Measurements from ENCODE around the gene ARHGEF37. TPM values are rescaled to one million over a fixed set of nuclear protein-coding genes. Genes with fewer than 3 reads are reported as not detected.

ARHGEF37 gene
- total and polyA plus RNA-seq, 2 of the 8 experiments (the other 6 are each of a cell fraction or from before 2014, with no cell fraction given), result 0.21 to 0.48 TPM

DNA sequence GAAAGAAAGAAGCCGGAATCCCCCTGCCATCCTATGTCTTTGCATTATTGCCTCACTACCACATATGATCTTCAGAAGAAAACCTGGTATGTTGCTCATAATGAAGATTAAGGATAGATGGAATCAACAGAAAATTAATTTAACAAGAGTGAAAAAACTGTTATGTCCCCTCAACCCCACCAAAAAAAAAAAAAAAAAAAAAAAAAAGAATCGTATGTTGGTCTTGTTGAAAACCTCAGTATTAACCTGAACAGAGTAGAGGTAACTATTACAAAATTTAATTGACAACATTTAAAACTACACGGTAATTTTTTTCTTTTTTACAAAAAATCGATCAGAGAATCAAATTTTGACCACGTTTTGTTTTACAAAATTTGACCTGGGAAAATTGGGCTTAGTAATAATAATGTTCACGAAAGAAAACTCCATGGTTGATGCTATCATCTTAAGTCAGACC is 29.2 kb upstream of the ARHGEF37 start:
- Histone ChIP-seq H2BK12ac (ENCODE audit: low read depth, low read length) (no peak overlapping the region), H2BK5ac (ENCODE audit: low read depth, low read length) (0 out of 2 replicates have a peak overlapping the region, but pooled peaks have one; percentile 91), H4K91ac (replicated peaks; ENCODE audit: insufficient read length, low read length) (no peak overlapping the region), H3K14ac (ENCODE audit: insufficient read length) (no peak overlapping the region), H3K79me2 (ENCODE audit: control insufficient read depth in 1 of 2, insufficient read depth in 2 of 2, low read length in 2 of 2) (peaks cover 36 to 41% of the 10 kb centered on the region in 2 experiments), H4K5ac (ENCODE audit: insufficient read length, low read depth, low read length) (no peak overlapping the region), H2AK5ac (ENCODE audit: low read depth, low read length) (no peak overlapping the region), H3K4ac (replicated peaks; ENCODE audit: insufficient read length, low read depth, low read length) (no peak overlapping the region), H3K23ac (ENCODE audit: insufficient read length) (no peak overlapping the region), H2BK15ac (ENCODE audit: low read length) (no peak overlapping the region), H3K56ac (replicated peaks; ENCODE audit: insufficient read length, low read depth, low read length) (no peak overlapping the region), H2BK20ac (ENCODE audit: low read length) (no peak overlapping the region), H4K8ac (ENCODE audit: extremely low read depth, insufficient read depth, low read length) (no peak overlapping the region), H3K79me1 (ENCODE audit: low read depth, low read length) (no peaks in the 10 kb centered on the region), H4K20me1 (replicated peaks in 1 of 2; ENCODE audit: control insufficient read depth in 1 of 2, insufficient read depth in 2 of 2, low read length in 2 of 2) (no peaks in the 10 kb centered on the region), H3K4me1 (replicated peaks in 1 of 4; ENCODE audit: control insufficient read depth in 3 of 4, insufficient read depth in 4 of 4, low read length in 3 of 4) (peaks cover 0 to 4% (median 1%) of the 10 kb centered on the region in 4 experiments; a peak in 3 of 7 replicates), H3K4me3 (ENCODE audit: extremely low read depth in 1 of 4, insufficient read depth in 2 of 4, low read depth in 3 of 4, low read length in 4 of 4) (peak overlapping the region; percentile 97 to 100 (median 99)), H3K9ac (replicated peaks in 1 of 4; ENCODE audit: extremely low read depth in 1 of 4, low read depth in 3 of 4, low read length in 3 of 4) (peak overlapping the region in 3 of 4 experiments; percentile 65 to 94 (median 92); a peak in 4 of 7 replicates), H3K18ac (ENCODE audit: extremely low read depth, low read length) (peak overlapping the region; percentile 80; the same call in 1 of the 2 replicates), H2BK120ac (replicated peaks; ENCODE audit: low read depth, low read length) (no peak overlapping the region), H3K23me2 (ENCODE audit: low read depth, low read length) (peaks cover 11% of the 10 kb centered on the region; the same call in 1 of the 2 replicates), H3K9me3 (ENCODE audit: insufficient read depth in 2 of 2, low read depth in 1 of 2, low read length in 1 of 2) (no peaks in the 10 kb centered on the region), H2AFZ (ENCODE audit: low read length) (no peak overlapping the region), H3K4me2 (ENCODE audit: insufficient read depth in 1 of 2, low read depth in 2 of 2, low read length in 2 of 2) (peak overlapping the region; percentile 80 to 96), H3K36me3 (ENCODE audit: control insufficient read depth in 2 of 4, insufficient read depth in 4 of 4, low read length in 3 of 4) (peaks cover 0 to 31% (median 5%) of the 10 kb centered on the region in 4 experiments; a peak in 3 of 8 replicates), H3K27me3 (replicated peaks in 1 of 4; ENCODE audit: control insufficient read depth in 3 of 4, extremely low read depth in 1 of 4, insufficient read depth in 3 of 4, low read length in 3 of 4) (no peaks in the 10 kb centered on the region), H3K27ac (ENCODE audit: low read depth, low read length) (peak overlapping the region; percentile 74; the same call in 1 of the 2 replicates)
- POLR2A ChIA-PET (ENCODE audit: partially characterized antibody), result interaction anchor here (0.8 to 11.0 kb wide), 12 partner anchors 10 to 194 kb away, joined by 3 to 65 read pairs (median 4); no protein-coding TSS in a partner anchor
- FAIRE-seq, result no peak
- WGBS, 2 experiments (ENCODE audit: extremely low coverage in 1 of 2, insufficient coverage in 1 of 2, insufficient read length in 1 of 2, insufficient replicate concordance in 2 of 2, low coverage in 1 of 2, low lambda C conversion rate in 2 of 2, missing lambda C conversion rate in 1 of 2), result 26% methylated on average over 5 of the region's 6 CpGs; no CpG with 5 or more reads in 1 of the 2 experiments
- TF ChIP-seq POLR2AphosphoS5 (IDR thresholded peaks at IDR 0.05; ENCODE audit: low read depth, low read length) (no peak), CREB1 (IDR thresholded peaks at IDR 0.05) (no peak), CHD1 (IDR thresholded peaks at IDR 0.05; ENCODE audit: low read depth, low read length) (no peak), HDAC2 (IDR thresholded peaks at IDR 0.05; ENCODE audit: borderline replicate concordance in 1 of 2, low read depth in 2 of 2, low read length in 2 of 2) (no peak), SP1 (IDR thresholded peaks at IDR 0.05; ENCODE audit: low read depth, low read length) (no peak)
- CTCF ChIA-PET (ENCODE audit: partially characterized antibody), result interaction anchor here (0.7 to 16.3 kb wide), 22 partner anchors 10 to 250 kb away, joined by 3 to 174 read pairs (median 4); no protein-coding TSS in a partner anchor
- no peak for DNase-seq (ENCODE audit: low read depth in 1 of 2, low spot score in 2 of 2)
